HEK293 (cell line): ENCODE measurements around the gene FAM210A.

ENCODE experiments used
- CTCF ChIA-PET: fragments of 350-600 bp; formaldehyde crosslinking; extraction: SDS; loops from one replicate; lab custom pipeline; 2021; ENCODE audit warnings: antibody characterized with exemption; lab: Yijun Ruan, JAX
- POLR2A ChIA-PET: fragments of 300-600 bp; formaldehyde crosslinking; extraction: SDS; loops from one replicate; lab custom pipeline; 2020; ENCODE audit warnings: antibody characterized with exemption, inconsistent platforms; lab: Yijun Ruan, JAX
- H3K27ac ChIP-seq: fragments of 200-500 bp; sonication (Bioruptor generic); 2 replicates; pipeline ENCODE4 v1.5.1; 2014; ENCODE audit warnings: low read depth, low read length, control low read depth, inconsistent platforms; ENCODE audit errors: extremely low read depth
- H3K36me3 ChIP-seq, 2 experiments: fragments of 200-500 bp in 1 of 2; sonication (Bioruptor generic) in 1 of 2; 1 replicate in 1 of 2; 2 replicates in 1 of 2; pipeline ENCODE4 v1.5.1; 2014 to 2017; ENCODE audit warnings: inconsistent platforms in 2 of 2, low read length in 2 of 2; ENCODE audit not compliant: control insufficient read depth in 2 of 2, insufficient read depth in 1 of 2
- H3K4me1 ChIP-seq: fragments of 200-500 bp; sonication (Bioruptor generic); 2 replicates; pipeline ENCODE4 v1.5.1; 2014; ENCODE audit warnings: mild to moderate bottlenecking, low read length, inconsistent platforms; ENCODE audit not compliant: control insufficient read depth, insufficient read depth
- H3K4me3 ChIP-seq: 2 replicates; pipeline ENCODE4 v1.5.1; 2011; ENCODE audit warnings: low read depth, mild to moderate bottlenecking, control low read depth, low read length, moderate library complexity
- H3K9me3 ChIP-seq: fragments of 200-500 bp; sonication (Bioruptor generic); 2 replicates; pipeline ENCODE4 v1.5.1; 2014; ENCODE audit warnings: low read depth, low read length, inconsistent platforms; ENCODE audit not compliant: control insufficient read depth, insufficient read depth
- FEZF1 ChIP-seq: fragments of 450-650 bp; formaldehyde crosslinking; IDR thresholded peaks from 2 replicates; pipeline ENCODE4 v1.5.1; 2016; ENCODE audit warnings: missing biosample characterization, missing genetic modification characterization
- KLF7 ChIP-seq: fragments of 450-650 bp; formaldehyde crosslinking; IDR thresholded peaks from 2 replicates; pipeline ENCODE4 v1.5.1; 2016; ENCODE audit warnings: missing biosample characterization, missing genetic modification characterization, borderline replicate concordance
- KLF9 ChIP-seq: fragments of 450-650 bp; formaldehyde crosslinking; IDR thresholded peaks from 2 replicates; pipeline ENCODE4 v1.5.1; 2016; ENCODE audit warnings: missing biosample characterization, missing genetic modification characterization, low read depth
- WT1 ChIP-seq: fragments of 450-650 bp; formaldehyde crosslinking; IDR thresholded peaks from 2 replicates; pipeline ENCODE4 v1.5.1; 2016; ENCODE audit warnings: missing biosample characterization, missing genetic modification characterization
- YY2 ChIP-seq: fragments of 450-650 bp; formaldehyde crosslinking; IDR thresholded peaks from 2 replicates; pipeline ENCODE4 v1.5.1; 2016; ENCODE audit warnings: missing biosample characterization, missing genetic modification characterization
- ZBTB1 ChIP-seq: fragments of 450-650 bp; formaldehyde crosslinking; IDR thresholded peaks from 2 replicates; pipeline ENCODE4 v1.5.1; 2016; ENCODE audit warnings: missing biosample characterization, missing genetic modification characterization
- ZFP41 ChIP-seq: fragments of 450-650 bp; formaldehyde crosslinking; IDR thresholded peaks from 2 replicates; pipeline ENCODE4 v1.5.1; 2016; ENCODE audit warnings: missing biosample characterization, missing genetic modification characterization, borderline replicate concordance
- ZNF121 ChIP-seq: fragments of 450-650 bp; formaldehyde crosslinking; IDR thresholded peaks from 2 replicates; pipeline ENCODE4 v1.5.1; 2016; ENCODE audit warnings: missing biosample characterization, missing genetic modification characterization
- ZNF16 ChIP-seq: fragments of 450-650 bp; formaldehyde crosslinking; IDR thresholded peaks from 2 replicates; pipeline ENCODE4 v1.5.1; 2016; ENCODE audit warnings: low read depth, missing biosample characterization, missing genetic modification characterization
- ZNF184 ChIP-seq: fragments of 450-650 bp; IDR thresholded peaks from 2 replicates; pipeline ENCODE4 v1.5.1; 2018; ENCODE audit warnings: missing biosample characterization, mild to moderate bottlenecking, missing genetic modification characterization
- ZNF223 ChIP-seq: fragments of 450-650 bp; formaldehyde crosslinking; IDR thresholded peaks from 2 replicates; pipeline ENCODE4 v1.5.1; 2016; ENCODE audit warnings: missing biosample characterization, missing genetic modification characterization
- ZNF292 ChIP-seq: fragments of 450-650 bp; formaldehyde crosslinking; IDR thresholded peaks from 2 replicates; pipeline ENCODE4 v1.5.1; 2016; ENCODE audit warnings: low read depth, missing biosample characterization, missing genetic modification characterization, borderline replicate concordance
- ZNF311 ChIP-seq: fragments of 450-650 bp; formaldehyde crosslinking; IDR thresholded peaks from 2 replicates; pipeline ENCODE4 v1.5.1; 2017; ENCODE audit warnings: missing biosample characterization, missing genetic modification characterization, borderline replicate concordance
- ZNF324 ChIP-seq: fragments of 450-650 bp; formaldehyde crosslinking; IDR thresholded peaks from 2 replicates; pipeline ENCODE4 v1.5.1; 2016; ENCODE audit warnings: missing biosample characterization, missing genetic modification characterization
- ZNF37A ChIP-seq: fragments of 450-650 bp; IDR thresholded peaks from 2 replicates; pipeline ENCODE4 v1.5.1; 2018; ENCODE audit warnings: missing biosample characterization, missing genetic modification characterization
- ZNF510 ChIP-seq: fragments of 450-650 bp; formaldehyde crosslinking; IDR thresholded peaks from 2 replicates; pipeline ENCODE4 v1.5.1; 2018; ENCODE audit warnings: mild to moderate bottlenecking, missing genetic modification characterization, missing biosample characterization; ENCODE audit not compliant: insufficient replicate concordance
- ZNF548 ChIP-seq: fragments of 450-650 bp; formaldehyde crosslinking; IDR thresholded peaks from 2 replicates; pipeline ENCODE4 v1.5.1; 2016; ENCODE audit warnings: missing biosample characterization, missing genetic modification characterization
- ZNF791 ChIP-seq: fragments of 450-650 bp; formaldehyde crosslinking; IDR thresholded peaks from 2 replicates; pipeline ENCODE4 v1.5.1; 2016; ENCODE audit warnings: missing biosample characterization, missing genetic modification characterization
- ZSCAN30 ChIP-seq: fragments of 450-650 bp; IDR thresholded peaks from 2 replicates; pipeline ENCODE4 v1.5.1; 2018; ENCODE audit warnings: missing biosample characterization, mild to moderate bottlenecking, missing genetic modification characterization, moderate library complexity
- ZXDB ChIP-seq: fragments of 450-650 bp; formaldehyde crosslinking; IDR thresholded peaks from 2 replicates; pipeline ENCODE4 v1.5.1; 2016; ENCODE audit warnings: missing biosample characterization, missing genetic modification characterization
- TF ChIP-seq, protein P1 (sequence below): fragments of 450-650 bp; IDR thresholded peaks from 2 replicates; pipeline ENCODE4 v1.5.1; 2018; ENCODE audit warnings: missing biosample characterization, mild to moderate bottlenecking, missing genetic modification characterization
- TF ChIP-seq, protein P2 (sequence below): fragments of 450-650 bp; formaldehyde crosslinking; IDR thresholded peaks from 2 replicates; pipeline ENCODE4 v1.5.1; 2016; ENCODE audit warnings: missing biosample characterization, missing genetic modification characterization
- TF ChIP-seq, protein P3 (sequence below): fragments of 450-650 bp; formaldehyde crosslinking; IDR thresholded peaks from 2 replicates; pipeline ENCODE4 v1.5.1; 2017; ENCODE audit warnings: missing biosample characterization, missing genetic modification characterization
- TF ChIP-seq, protein P4 (sequence below): fragments of 450-650 bp; formaldehyde crosslinking; IDR thresholded peaks from 2 replicates; pipeline ENCODE4 v1.5.1; 2016; ENCODE audit warnings: missing biosample characterization, missing genetic modification characterization
- TF ChIP-seq, protein P5 (sequence below): fragments of 450-650 bp; formaldehyde crosslinking; IDR thresholded peaks from 2 replicates; pipeline ENCODE4 v1.5.1; 2016; ENCODE audit warnings: missing biosample characterization, missing genetic modification characterization
- TF ChIP-seq, protein P6 (sequence below): fragments of 450-650 bp; formaldehyde crosslinking; IDR thresholded peaks from 2 replicates; pipeline ENCODE4 v1.5.1; 2016; ENCODE audit warnings: missing biosample characterization, missing genetic modification characterization

Gene FAM210A

DNA sequence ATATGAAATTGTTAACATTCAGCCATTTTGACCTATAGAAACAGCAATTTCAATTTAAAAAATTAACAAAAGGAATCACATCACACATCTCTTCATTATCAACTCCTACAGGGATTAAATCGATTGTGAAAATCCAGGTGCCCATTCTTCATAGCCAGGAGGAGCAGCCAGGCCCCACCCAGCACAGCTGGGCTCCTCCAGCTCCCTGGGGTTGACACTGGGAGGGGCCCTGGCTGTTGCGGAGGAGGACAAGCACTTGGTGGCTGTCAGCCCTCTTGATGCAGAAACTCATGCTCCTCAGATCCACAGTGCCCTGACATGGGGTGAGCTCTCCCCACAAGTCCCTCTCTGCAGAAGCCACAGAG is 99.8 kb downstream of the FAM210A start:
- H3K36me3 ChIP-seq: no peaks in the 10 kb centered on the region
- H3K9me3 ChIP-seq: no peaks in the 10 kb centered on the region
- ChIA-PET CTCF (interaction anchor here (0.9 kb wide), 1 partner anchor 410 kb away, joined by 4 read pairs; no protein-coding TSS in a partner anchor), POLR2A (no interaction called here)
- H3K4me1 ChIP-seq: no peaks in the 10 kb centered on the region; the same call in 1 of the 2 replicates
- no peak overlapping the region for H3K4me3 ChIP-seq
- no peak overlapping the region for H3K27ac ChIP-seq
- TF ChIP-seq WT1 (no peak), KLF9 (no peak), ZNF510 (no peak), KLF7 (tag by site-specific recombination) (no peak), ZNF223 (tag by site-specific recombination) (no peak), ZNF791 (tag by site-specific recombination) (no peak), ZNF37A (tag by site-specific recombination) (no peak), ZNF121 (tag by site-specific recombination) (no peak), ZNF184 (tag by site-specific recombination) (no peak)
- TF ChIP-seq, protein P1, sequence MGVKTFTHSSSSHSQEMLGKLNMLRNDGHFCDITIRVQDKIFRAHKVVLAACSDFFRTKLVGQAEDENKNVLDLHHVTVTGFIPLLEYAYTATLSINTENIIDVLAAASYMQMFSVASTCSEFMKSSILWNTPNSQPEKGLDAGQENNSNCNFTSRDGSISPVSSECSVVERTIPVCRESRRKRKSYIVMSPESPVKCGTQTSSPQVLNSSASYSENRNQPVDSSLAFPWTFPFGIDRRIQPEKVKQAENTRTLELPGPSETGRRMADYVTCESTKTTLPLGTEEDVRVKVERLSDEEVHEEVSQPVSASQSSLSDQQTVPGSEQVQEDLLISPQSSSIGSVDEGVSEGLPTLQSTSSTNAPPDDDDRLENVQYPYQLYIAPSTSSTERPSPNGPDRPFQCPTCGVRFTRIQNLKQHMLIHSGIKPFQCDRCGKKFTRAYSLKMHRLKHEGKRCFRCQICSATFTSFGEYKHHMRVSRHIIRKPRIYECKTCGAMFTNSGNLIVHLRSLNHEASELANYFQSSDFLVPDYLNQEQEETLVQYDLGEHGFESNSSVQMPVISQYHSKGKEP (tag by site-specific recombination): no peak
- TF ChIP-seq, protein P2, sequence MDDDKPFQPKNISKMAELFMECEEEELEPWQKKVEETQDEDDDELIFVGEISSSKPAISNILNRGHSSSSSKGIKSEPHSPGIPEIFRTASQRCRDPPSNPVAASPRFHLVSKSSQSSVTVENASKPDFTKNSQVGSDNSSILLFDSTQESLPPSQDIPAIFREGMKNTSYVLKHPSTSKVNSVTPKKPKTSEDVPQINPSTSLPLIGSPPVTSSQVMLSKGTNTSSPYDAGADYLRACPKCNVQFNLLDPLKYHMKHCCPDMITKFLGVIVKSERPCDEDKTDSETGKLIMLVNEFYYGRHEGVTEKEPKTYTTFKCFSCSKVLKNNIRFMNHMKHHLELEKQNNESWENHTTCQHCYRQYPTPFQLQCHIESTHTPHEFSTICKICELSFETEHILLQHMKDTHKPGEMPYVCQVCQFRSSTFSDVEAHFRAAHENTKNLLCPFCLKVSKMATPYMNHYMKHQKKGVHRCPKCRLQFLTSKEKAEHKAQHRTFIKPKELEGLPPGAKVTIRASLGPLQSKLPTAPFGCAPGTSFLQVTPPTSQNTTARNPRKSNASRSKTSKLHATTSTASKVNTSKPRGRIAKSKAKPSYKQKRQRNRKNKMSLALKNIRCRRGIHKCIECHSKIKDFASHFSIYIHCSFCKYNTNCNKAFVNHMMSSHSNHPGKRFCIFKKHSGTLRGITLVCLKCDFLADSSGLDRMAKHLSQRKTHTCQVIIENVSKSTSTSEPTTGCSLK (tag by site-specific recombination): no peak
- TF ChIP-seq, protein P3, sequence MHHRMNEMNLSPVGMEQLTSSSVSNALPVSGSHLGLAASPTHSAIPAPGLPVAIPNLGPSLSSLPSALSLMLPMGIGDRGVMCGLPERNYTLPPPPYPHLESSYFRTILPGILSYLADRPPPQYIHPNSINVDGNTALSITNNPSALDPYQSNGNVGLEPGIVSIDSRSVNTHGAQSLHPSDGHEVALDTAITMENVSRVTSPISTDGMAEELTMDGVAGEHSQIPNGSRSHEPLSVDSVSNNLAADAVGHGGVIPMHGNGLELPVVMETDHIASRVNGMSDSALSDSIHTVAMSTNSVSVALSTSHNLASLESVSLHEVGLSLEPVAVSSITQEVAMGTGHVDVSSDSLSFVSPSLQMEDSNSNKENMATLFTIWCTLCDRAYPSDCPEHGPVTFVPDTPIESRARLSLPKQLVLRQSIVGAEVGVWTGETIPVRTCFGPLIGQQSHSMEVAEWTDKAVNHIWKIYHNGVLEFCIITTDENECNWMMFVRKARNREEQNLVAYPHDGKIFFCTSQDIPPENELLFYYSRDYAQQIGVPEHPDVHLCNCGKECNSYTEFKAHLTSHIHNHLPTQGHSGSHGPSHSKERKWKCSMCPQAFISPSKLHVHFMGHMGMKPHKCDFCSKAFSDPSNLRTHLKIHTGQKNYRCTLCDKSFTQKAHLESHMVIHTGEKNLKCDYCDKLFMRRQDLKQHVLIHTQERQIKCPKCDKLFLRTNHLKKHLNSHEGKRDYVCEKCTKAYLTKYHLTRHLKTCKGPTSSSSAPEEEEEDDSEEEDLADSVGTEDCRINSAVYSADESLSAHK: no peak

DNA sequence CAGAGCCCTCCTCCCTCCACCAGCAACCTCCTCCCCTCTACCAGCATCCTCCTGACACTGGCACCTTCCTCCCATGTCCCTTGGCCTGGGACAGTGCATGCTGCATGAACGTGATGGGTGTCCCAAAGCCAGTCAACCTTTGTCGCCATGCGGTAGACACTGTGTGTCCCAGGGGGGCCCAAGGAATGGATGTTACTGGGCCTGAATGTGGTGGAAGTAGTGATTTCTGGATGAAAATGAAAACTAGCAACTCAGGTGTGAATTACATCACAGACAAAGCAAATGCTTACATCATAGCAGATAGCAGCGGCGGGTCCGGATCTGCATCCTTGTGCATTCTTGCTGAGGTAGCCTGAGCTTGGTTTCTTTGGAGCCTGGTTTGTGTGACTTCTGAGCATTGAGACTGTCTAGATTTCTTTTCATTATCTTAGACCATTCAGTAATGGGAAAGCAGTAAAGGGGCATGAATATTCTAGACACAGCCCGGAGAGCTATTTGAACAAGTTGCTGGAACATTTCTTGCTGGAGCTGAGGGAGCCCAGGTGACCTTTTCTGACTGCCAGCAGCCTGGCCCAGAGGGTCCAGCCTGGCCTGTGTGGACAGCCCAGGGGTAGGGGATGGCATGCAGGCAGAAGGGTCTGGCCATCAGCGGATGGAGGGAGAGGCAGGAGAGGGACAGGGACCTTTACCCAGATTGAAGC is 100.4 kb downstream of the FAM210A start:
- Histone ChIP-seq H3K9me3 (no peaks in the 10 kb centered on the region), H3K4me1 (no peaks in the 10 kb centered on the region; the same call in 1 of the 2 replicates), H3K36me3 (no peaks in the 10 kb centered on the region), H3K27ac (no peak overlapping the region), H3K4me3 (no peak overlapping the region)
- ChIA-PET CTCF (interaction anchor here (0.9 kb wide), 1 partner anchor 410 kb away, joined by 4 read pairs; no protein-coding TSS in a partner anchor), POLR2A (no interaction called here)
- no peak for TF ChIP-seq ZNF324 (tag by site-specific recombination)
- TF ChIP-seq ZSCAN30 (tag by site-specific recombination): no peak
- TF ChIP-seq ZNF16 (tag by site-specific recombination): no peak
- no peak for TF ChIP-seq ZNF311 (tag by site-specific recombination)
- TF ChIP-seq ZXDB (tag by site-specific recombination): no peak
- TF ChIP-seq ZNF292 (tag by site-specific recombination): no peak
- TF ChIP-seq KLF9: no peak
- no peak for TF ChIP-seq ZNF791 (tag by site-specific recombination)
- no peak for TF ChIP-seq FEZF1
- TF ChIP-seq YY2: no peak
- TF ChIP-seq ZFP41 (tag by site-specific recombination): no peak
- TF ChIP-seq, protein P4, sequence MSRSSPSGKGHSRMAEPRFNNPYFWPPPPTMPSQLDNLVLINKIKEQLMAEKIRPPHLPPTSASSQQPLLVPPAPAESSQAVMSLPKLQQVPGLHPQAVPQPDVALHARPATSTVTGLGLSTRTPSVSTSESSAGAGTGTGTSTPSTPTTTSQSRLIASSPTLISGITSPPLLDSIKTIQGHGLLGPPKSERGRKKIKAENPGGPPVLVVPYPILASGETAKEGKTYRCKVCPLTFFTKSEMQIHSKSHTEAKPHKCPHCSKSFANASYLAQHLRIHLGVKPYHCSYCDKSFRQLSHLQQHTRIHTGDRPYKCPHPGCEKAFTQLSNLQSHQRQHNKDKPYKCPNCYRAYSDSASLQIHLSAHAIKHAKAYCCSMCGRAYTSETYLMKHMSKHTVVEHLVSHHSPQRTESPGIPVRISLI (tag by site-specific recombination): no peak
- TF ChIP-seq, protein P5, sequence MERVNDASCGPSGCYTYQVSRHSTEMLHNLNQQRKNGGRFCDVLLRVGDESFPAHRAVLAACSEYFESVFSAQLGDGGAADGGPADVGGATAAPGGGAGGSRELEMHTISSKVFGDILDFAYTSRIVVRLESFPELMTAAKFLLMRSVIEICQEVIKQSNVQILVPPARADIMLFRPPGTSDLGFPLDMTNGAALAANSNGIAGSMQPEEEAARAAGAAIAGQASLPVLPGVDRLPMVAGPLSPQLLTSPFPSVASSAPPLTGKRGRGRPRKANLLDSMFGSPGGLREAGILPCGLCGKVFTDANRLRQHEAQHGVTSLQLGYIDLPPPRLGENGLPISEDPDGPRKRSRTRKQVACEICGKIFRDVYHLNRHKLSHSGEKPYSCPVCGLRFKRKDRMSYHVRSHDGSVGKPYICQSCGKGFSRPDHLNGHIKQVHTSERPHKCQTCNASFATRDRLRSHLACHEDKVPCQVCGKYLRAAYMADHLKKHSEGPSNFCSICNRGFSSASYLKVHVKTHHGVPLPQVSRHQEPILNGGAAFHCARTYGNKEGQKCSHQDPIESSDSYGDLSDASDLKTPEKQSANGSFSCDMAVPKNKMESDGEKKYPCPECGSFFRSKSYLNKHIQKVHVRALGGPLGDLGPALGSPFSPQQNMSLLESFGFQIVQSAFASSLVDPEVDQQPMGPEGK: no peak
- TF ChIP-seq ZNF548 (tag by site-specific recombination): no peak
- TF ChIP-seq ZBTB1 (tag by site-specific recombination): no peak
- TF ChIP-seq, protein P6, sequence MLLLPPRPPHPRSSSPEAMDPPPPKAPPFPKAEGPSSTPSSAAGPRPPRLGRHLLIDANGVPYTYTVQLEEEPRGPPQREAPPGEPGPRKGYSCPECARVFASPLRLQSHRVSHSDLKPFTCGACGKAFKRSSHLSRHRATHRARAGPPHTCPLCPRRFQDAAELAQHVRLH (tag by site-specific recombination): no peak
